SU-DHL-6 (cell line): ENCODE measurements around the gene ALG6.
"Not testable (repeated sequence)": the region's sequence is repeated elsewhere in the genome, so short reads cannot be mapped to it uniquely, and the experiment has no call there.

Source experiments
- EZH2phosphoT487 ChIP-seq: fragments of 200-600 bp; sonication (generic), shearing (Covaris generic); conservative IDR thresholded peaks from 2 replicates; pipeline ENCODE4 v1.6.1; 2018; ENCODE audit warnings: mild to moderate bottlenecking, antibody characterized with exemption, low read length, moderate library complexity, mixed read lengths
- TF ChIP-seq, protein P1 (sequence below): fragments of 200-600 bp; sonication (generic); IDR thresholded peaks from one replicate; pipeline ENCODE4 v1.5.1; 2017; ENCODE audit warnings: antibody characterized with exemption, mild to moderate bottlenecking, low read length, moderate library complexity; ENCODE audit not compliant: insufficient read depth, poor library complexity, severe bottlenecking

DNA sequence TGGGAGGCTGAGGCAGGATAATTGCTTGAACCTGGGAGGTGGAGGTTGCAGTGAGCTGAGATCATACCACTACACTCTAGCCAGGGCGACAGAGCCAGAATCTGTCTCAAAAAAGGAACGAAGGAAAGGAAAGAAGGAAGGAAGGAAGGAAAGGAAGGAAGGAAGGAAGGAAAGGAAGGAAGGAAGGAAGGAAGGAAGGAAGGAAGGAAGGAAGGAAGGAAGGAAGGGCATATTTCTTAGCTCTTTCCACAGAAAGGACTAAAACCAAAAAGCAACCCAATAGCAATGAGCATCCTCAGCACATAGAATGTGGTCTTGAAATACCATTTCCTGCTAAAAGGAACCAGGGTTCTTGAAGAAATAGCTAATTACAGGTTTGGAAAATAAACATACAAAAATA lies 11.2 kb upstream of the ALG6 start:
- TF ChIP-seq, protein P1, sequence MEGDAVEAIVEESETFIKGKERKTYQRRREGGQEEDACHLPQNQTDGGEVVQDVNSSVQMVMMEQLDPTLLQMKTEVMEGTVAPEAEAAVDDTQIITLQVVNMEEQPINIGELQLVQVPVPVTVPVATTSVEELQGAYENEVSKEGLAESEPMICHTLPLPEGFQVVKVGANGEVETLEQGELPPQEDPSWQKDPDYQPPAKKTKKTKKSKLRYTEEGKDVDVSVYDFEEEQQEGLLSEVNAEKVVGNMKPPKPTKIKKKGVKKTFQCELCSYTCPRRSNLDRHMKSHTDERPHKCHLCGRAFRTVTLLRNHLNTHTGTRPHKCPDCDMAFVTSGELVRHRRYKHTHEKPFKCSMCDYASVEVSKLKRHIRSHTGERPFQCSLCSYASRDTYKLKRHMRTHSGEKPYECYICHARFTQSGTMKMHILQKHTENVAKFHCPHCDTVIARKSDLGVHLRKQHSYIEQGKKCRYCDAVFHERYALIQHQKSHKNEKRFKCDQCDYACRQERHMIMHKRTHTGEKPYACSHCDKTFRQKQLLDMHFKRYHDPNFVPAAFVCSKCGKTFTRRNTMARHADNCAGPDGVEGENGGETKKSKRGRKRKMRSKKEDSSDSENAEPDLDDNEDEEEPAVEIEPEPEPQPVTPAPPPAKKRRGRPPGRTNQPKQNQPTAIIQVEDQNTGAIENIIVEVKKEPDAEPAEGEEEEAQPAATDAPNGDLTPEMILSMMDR: not testable (repeated sequence)
- TF ChIP-seq EZH2phosphoT487: not testable (repeated sequence)
